HepG2 (cell line): ENCODE results near the gene MGAT5. TPM values are rescaled to one million over a fixed set of nuclear protein-coding genes. Genes with fewer than 3 reads are reported as not detected.
"Not testable (repeated sequence)": the region's sequence is repeated elsewhere in the genome, so short reads cannot be mapped to it uniquely, and the experiment has no call there.

Source experiments
- ATAC-seq: fragments of 200-7000 bp; cut with Tn5 transposase; 3 replicates; pipeline ENCODE4 v1.9.1; 2020; ENCODE audit warnings: mild to moderate bottlenecking, moderate library complexity
- BruUV-seq: library from RNA; stranded (reverse); fragments of 400-500 nt; replicated peaks from 2 replicates; lab custom pipeline; 2021; lab: Mats Ljungman, UMichigan
- CTCF ChIA-PET: fragments of 300-600 bp; formaldehyde crosslinking; extraction: SDS; loops from one replicate; lab custom pipeline; 2021; ENCODE audit warnings: low total read pairs, inconsistent platforms, low intra/inter-chr PET ratio; lab: Yijun Ruan, JAX
- POLR2A ChIA-PET: fragments of 350-600 bp; sonication (Branson Sonifier 250); formaldehyde crosslinking; loops from one replicate; lab custom pipeline; 2020; ENCODE audit warnings: antibody characterized with exemption, inconsistent platforms; lab: Yijun Ruan, JAX
- DNase-seq: peaks from one replicate; pipeline ENCODE4 v3.0.0-alpha.2; 2015; ENCODE audit warnings: low spot score
- FAIRE-seq: peaks from 3 replicates; lab custom pipeline; 2011; peaks lifted over from hg19 to GRCh38; lab: Jason Lieb, UNC
- H2AFZ ChIP-seq: one replicate; pipeline ENCODE4 v1.6.1; 2011; ENCODE audit warnings: low read length, inconsistent platforms
- H3K27ac ChIP-seq: fragments of 300-600 bp; 3 replicates; pipeline ENCODE4 v1.8.0; 2011; ENCODE audit warnings: mixed run types, mild to moderate bottlenecking, mixed read lengths, low read length, inconsistent platforms; ENCODE audit not compliant: insufficient read depth; ENCODE audit errors: extremely low read length
- H3K27me3 ChIP-seq, 2 experiments: fragments of 200-600 bp in 1 of 2; 2 replicates in 1 of 2; 3 replicates in 1 of 2; pipeline versions ENCODE4 v1.6.0 to v1.8.0; 2011; ENCODE audit warnings: low read length in 2 of 2, mild to moderate bottlenecking in 2 of 2, moderate library complexity in 2 of 2, inconsistent platforms in 1 of 2; ENCODE audit not compliant: insufficient read depth in 2 of 2, control insufficient read depth in 1 of 2
- H3K36me3 ChIP-seq, 2 experiments: fragments of 200-600 bp in 1 of 2; replicated peaks in 1 of 2; 2 replicates in 1 of 2; 3 replicates in 1 of 2; pipeline versions ENCODE4 v1.5.1 to v1.8.0; 2011; ENCODE audit warnings: low read length in 2 of 2, inconsistent platforms in 1 of 2; ENCODE audit not compliant: insufficient read depth in 2 of 2, control insufficient read depth in 1 of 2
- H3K4me1 ChIP-seq: 2 replicates; pipeline ENCODE4 v1.5.1; 2012; ENCODE audit warnings: low read length, inconsistent platforms; ENCODE audit not compliant: insufficient read depth
- H3K4me2 ChIP-seq: 2 replicates; pipeline ENCODE4 v1.6.0; 2011; ENCODE audit warnings: low read depth, low read length, inconsistent platforms
- H3K4me3 ChIP-seq, 3 experiments: fragments of 200-600 bp in 1 of 3; sonication (generic), shearing (Covaris generic) in 1 of 3; replicated peaks in 1 of 3; 2 replicates each; pipeline ENCODE4 v1.5.1; 2011 to 2016; ENCODE audit warnings: low read length in 3 of 3, inconsistent platforms in 2 of 3, low read depth in 2 of 3, mild to moderate bottlenecking in 2 of 3, control low read depth in 1 of 3, mixed read lengths in 1 of 3; ENCODE audit not compliant: insufficient read depth in 1 of 3
- H3K79me2 ChIP-seq: one replicate; pipeline ENCODE4 v1.6.1; 2011; ENCODE audit warnings: low read length, inconsistent platforms; ENCODE audit not compliant: insufficient read depth
- H3K9ac ChIP-seq: 2 replicates; pipeline ENCODE4 v1.6.0; 2011; ENCODE audit warnings: mild to moderate bottlenecking, low read depth, low read length, inconsistent platforms; ENCODE audit not compliant: insufficient read depth
- H3K9me3 ChIP-seq: 2 replicates; pipeline ENCODE4 v1.5.1; 2012; ENCODE audit warnings: mild to moderate bottlenecking, low read length
- H4K20me1 ChIP-seq: 2 replicates; pipeline ENCODE4 v1.6.0; 2011; ENCODE audit warnings: inconsistent platforms, mild to moderate bottlenecking, low read length, moderate library complexity; ENCODE audit not compliant: insufficient read depth
- ETV5 ChIP-seq: IDR thresholded peaks from 2 replicates; pipeline ENCODE4 v1.6.1; 2018; ENCODE audit warnings: missing biosample characterization, missing genetic modification reagents, inconsistent platforms, borderline replicate concordance
- EZH2 ChIP-seq: conservative IDR thresholded peaks from 2 replicates; pipeline ENCODE4 v1.6.1; 2012; ENCODE audit warnings: mild to moderate bottlenecking, low read depth, low read length, moderate library complexity
- HHEX ChIP-seq: IDR thresholded peaks from 2 replicates; pipeline ENCODE4 v1.6.1; 2016; ENCODE audit warnings: control low read depth
- MAFF ChIP-seq: IDR thresholded peaks from 2 replicates; pipeline ENCODE4 v1.6.1; 2011; ENCODE audit warnings: low read depth, low read length, improper control_type of control experiment
- MBNL3 ChIP-seq: fragments of 250-450 bp; sonication (Bioruptor Pico); conservative IDR thresholded peaks from 2 replicates; pipeline ENCODE4 v1.8.0; 2022; ENCODE audit warnings: mild to moderate bottlenecking, inconsistent platforms
- POLR2G ChIP-seq: fragments of 200-400 bp; formaldehyde crosslinking; IDR thresholded peaks from 2 replicates; pipeline ENCODE4 v1.6.1; 2018; ENCODE audit warnings: mild to moderate bottlenecking, low read depth, low read length, moderate library complexity
- SSRP1 ChIP-seq: IDR thresholded peaks from 2 replicates; pipeline ENCODE4 v1.6.1; 2016; ENCODE audit warnings: control low read depth
- SUZ12 ChIP-seq: fragments of 150-350 bp; IDR thresholded peaks from 2 replicates; pipeline ENCODE4 v1.6.1; 2014; ENCODE audit warnings: low read depth, low read length
- ZNF367 ChIP-seq: sonication (generic); formaldehyde crosslinking; IDR thresholded peaks from 2 replicates; pipeline ENCODE4 v1.4.0; 2020; ENCODE audit warnings: missing genetic modification reagents, borderline replicate concordance
- ZNF800 ChIP-seq: sonication (generic); formaldehyde crosslinking; IDR thresholded peaks from 2 replicates; pipeline ENCODE4 v1.4.0; 2020; ENCODE audit warnings: missing genetic modification reagents
- WGBS: methylation state at CpG from one replicate; pipeline ENCODE4 v1.1.6; 2017; ENCODE audit warnings: low lambda C conversion rate; 5-methylcytosine and 5-hydroxymethylcytosine counted together
- in situ Hi-C: cut with HindIII; loops from 2 replicates; pipeline ENCODE4 v1.10.0; 2017; ENCODE audit warnings: low pct_unique_long_range_greater_than_20kb; ENCODE audit not compliant: extremely low pct_ligation_motif_present
- intact Hi-C: fragments of 100-400 bp; cut with micrococcal nuclease; formaldehyde crosslinking; loops from one replicate; pipeline ENCODE4 v1.10.0; 2022; ENCODE audit not compliant: unreplicated experiment
- polyA plus RNA-seq, 8 experiments: library from polyadenylated mRNA; depleted of rRNA in 3 of 8; stranded (reverse) in 7 of 8; unstranded in 1 of 8; fragments of >200 nt; fragmentation: Illumina TruSeq in 4 of 8; extraction: Trizol in 4 of 8; gene quantifications; 2 replicates each; pipeline versions ENCODE4 v1.2.1 to v1.2.3, GENCODE V29; 2011 to 2016; ENCODE audit warnings: low read depth in 4 of 8, missing spikeins in 1 of 8, mixed read lengths in 1 of 8; ENCODE audit not compliant: insufficient read depth in 1 of 8
- total RNA-seq, 5 experiments: library from RNA; depleted of rRNA; stranded (reverse); fragments of >200 nt; fragmentation: Illumina TruSeq; extraction: Trizol; gene quantifications; 2 replicates each; pipeline ENCODE4 v1.2.3, GENCODE V29; 2016; ENCODE audit warnings: low read depth in 1 of 5

Gene MGAT5
- total and polyA plus RNA-seq, 2 of the 13 experiments (the other 11 are each of a cell fraction or from before 2014, with no cell fraction given): 33.1 to 60.2 TPM

GRCh38 chr2:134469516-134470115 lies 215.7 kb downstream of the MGAT5 start:
- H3K4me2 ChIP-seq: no peak overlapping the region
- DNase-seq (no peak), ATAC-seq (peak; percentile 38; the same call in 2 of the 3 replicates), FAIRE-seq (no peak)
- no peaks in the 10 kb centered on the region for H3K4me1 ChIP-seq
- ChIA-PET CTCF (no interaction called here), POLR2A (interaction anchor here (1.2 kb wide), 1 partner anchor 9 kb away, joined by 3 read pairs; no protein-coding TSS in a partner anchor)
- no peak overlapping the region for H2AFZ ChIP-seq
- BruUV-seq: no TSS peak
- no peak overlapping the region for H3K9ac ChIP-seq
- 72% methylated on average over 25 of the region's 25 CpGs for WGBS
- H3K79me2 ChIP-seq: no peaks in the 10 kb centered on the region
- H3K27ac ChIP-seq: no peak overlapping the region
- in situ Hi-C loops (no loop called here), intact Hi-C loops (loop anchor here (10.0 kb wide), 1 partner anchor 235 kb away; no protein-coding TSS in a partner anchor)
- H3K9me3 ChIP-seq: peaks cover 3% of the 10 kb centered on the region; the same call in 1 of the 2 replicates
- H3K4me3 ChIP-seq: no peak overlapping the region
- H4K20me1 ChIP-seq: no peaks in the 10 kb centered on the region
- H3K36me3 ChIP-seq: no peaks in the 10 kb centered on the region
- TF ChIP-seq ETV5 (CRISPR knock-in tag): no peak
- peaks cover 2 to 22% of the 10 kb centered on the region in 2 experiments; a peak in 3 of 5 replicates for H3K27me3 ChIP-seq

- Histone ChIP-seq H3K36me3 (no peaks in the 10 kb centered on the region), H3K79me2 (no peaks in the 10 kb centered on the region), H3K4me1 (no peaks in the 10 kb centered on the region), H4K20me1 (no peaks in the 10 kb centered on the region), H3K4me3 (no peak overlapping the region), H3K27me3 (peaks cover 2 to 22% of the 10 kb centered on the region in 2 experiments; a peak in 3 of 5 replicates), H3K9ac (no peak overlapping the region), H3K27ac (no peak overlapping the region), H3K9me3 (peaks cover 3% of the 10 kb centered on the region; the same call in 1 of the 2 replicates), H2AFZ (no peak overlapping the region), H3K4me2 (no peak overlapping the region)
- BruUV-seq: no TSS peak
- POLR2A ChIA-PET: no interaction called here
- 54% methylated on average over 7 of the region's 8 CpGs for WGBS
- FAIRE-seq (no peak), ATAC-seq (no peak), DNase-seq (no peak)
- intact Hi-C loops (no loop called here), in situ Hi-C loops (no loop called here)
- CTCF ChIA-PET: no interaction called here
- TF ChIP-seq HHEX (CRISPR knock-in tag): no peak
- TF ChIP-seq SSRP1 (CRISPR knock-in tag): no peak
- TF ChIP-seq MBNL3 (CRISPR knock-in tag): no peak
- TF ChIP-seq EZH2: no peak
- no peak for TF ChIP-seq ZNF800 (CRISPR knock-in tag)
- no peak for TF ChIP-seq SUZ12
- no peak for TF ChIP-seq POLR2G
- no peak for TF ChIP-seq MAFF
- TF ChIP-seq ZNF367 (CRISPR knock-in tag): no peak
Observed at GRCh38 chr2:134470561-134471168, 216.8 kb downstream of the MGAT5 start.

GRCh38 chr2:134476982-134477381 lies 223.1 kb downstream of the MGAT5 start:
- WGBS: 24% methylated on average over 8 of the region's 8 CpGs

More at GRCh38 chr2:134476982-134477381, 223.1 kb downstream of the MGAT5 start:
- H3K79me2 ChIP-seq, BruUV-seq, H4K20me1 ChIP-seq, H3K4me1 ChIP-seq, ATAC-seq, H2AFZ ChIP-seq, H3K4me2 ChIP-seq, POLR2A ChIA-PET, H3K9ac ChIP-seq, H3K4me3 ChIP-seq, H3K9me3 ChIP-seq, DNase-seq, H3K27me3 ChIP-seq, CTCF ChIA-PET, intact Hi-C loops, H3K36me3 ChIP-seq, H3K27ac ChIP-seq, FAIRE-seq, in situ Hi-C loops: not testable (repeated sequence)
